ENCODE measurements around the gene TMUB1. TPM values are rescaled to one million over a fixed set of nuclear protein-coding genes. Genes with fewer than 3 reads are reported as not detected.

The TMUB1 gene
- total RNA-seq, 4 donors from 2014 or later: 33.7 to 78.7 (median 44.2) TPM

- no peak for DNase-seq
- 93 to 94% methylated on average over 37 to 38 of the region's 38 CpGs for WGBS, 2 donors
- Histone ChIP-seq H3K27ac (no peak overlapping the region), H3K9me3 (no peaks in the 10 kb centered on the region), H3K36me3 (peaks cover 38 to 50% of the 10 kb centered on the region in 2 donors), H3K4me3 (replicated peaks in 1 of 3) (no peak overlapping the region), H3K4me1 (peaks cover 15 to 17% of the 10 kb centered on the region in 2 donors), H3K27me3 (no peaks in the 10 kb centered on the region)
- intact Hi-C loops (cut with DNase I): no loop called here
- TF ChIP-seq CTCF (IDR thresholded peaks at IDR 0.05) (no peak), POLR2A (IDR thresholded peaks at IDR 0.05) (no peak)
Observed at GRCh38 chr7:151118108-151119054, 35.1 kb upstream of the TMUB1 start.

GRCh38 chr7:151117565-151117964 lies 34.3 kb upstream of the TMUB1 start:
- no peak for TF ChIP-seq CTCF (IDR thresholded peaks at IDR 0.05)
- TF ChIP-seq POLR2A (IDR thresholded peaks at IDR 0.05): no peak
- no peak for DNase-seq
- H3K9me3 ChIP-seq: no peaks in the 10 kb centered on the region
- H3K27ac ChIP-seq: no peak overlapping the region
- no peaks in the 10 kb centered on the region for H3K27me3 ChIP-seq
- intact Hi-C loops (cut with DNase I): no loop called here
- peaks cover 38 to 43% of the 10 kb centered on the region in 2 donors for H3K36me3 ChIP-seq
- H3K4me1 ChIP-seq: peaks cover 15 to 17% of the 10 kb centered on the region in 2 donors
- 94 to 97% methylated on average over 11 of the region's 12 CpGs for WGBS, 2 donors
- H3K4me3 ChIP-seq (replicated peaks in 1 of 3): no peak overlapping the region

GRCh38 chr7:151116603-151117440 lies 33.5 kb upstream of the TMUB1 start:
- WGBS, 2 donors: 88 to 94% methylated on average over 22 to 25 of the region's 27 CpGs

GRCh38 chr7:151115836-151116418 lies 32.6 kb upstream of the TMUB1 start:
- peak overlapping the region in 2 of 3 donors; percentile 18 to 31 for H3K4me3 ChIP-seq (replicated peaks in 1 of 3)
- peaks cover 15 to 21% of the 10 kb centered on the region in 2 donors for H3K4me1 ChIP-seq
- H3K27me3 ChIP-seq: no peaks in the 10 kb centered on the region
- peak overlapping the region; percentile 60 to 75 (median 66) for H3K27ac ChIP-seq
- 43 to 55% methylated on average over 13 of the region's 14 CpGs for WGBS, 2 donors
- DNase-seq: peak; percentile 94
- H3K9me3 ChIP-seq: no peaks in the 10 kb centered on the region
- TF ChIP-seq POLR2A (IDR thresholded peaks at IDR 0.05) (peak; percentile 40 to 90), CTCF (IDR thresholded peaks at IDR 0.05) (no peak)
- peaks cover 29 to 34% of the 10 kb centered on the region in 2 donors for H3K36me3 ChIP-seq
- intact Hi-C loops (cut with DNase I): no loop called here

More at GRCh38 chr7:151116603-151117440, 33.5 kb upstream of the TMUB1 start:
- TF ChIP-seq POLR2A (IDR thresholded peaks at IDR 0.05) (no peak), CTCF (IDR thresholded peaks at IDR 0.05) (no peak)
- H3K27me3 ChIP-seq: no peaks in the 10 kb centered on the region
- intact Hi-C loops (cut with DNase I): no loop called here
- H3K9me3 ChIP-seq: no peaks in the 10 kb centered on the region
- peak; percentile 21 to 23 for DNase-seq
- H3K36me3 ChIP-seq: peaks cover 38% of the 10 kb centered on the region in 2 donors
- H3K4me3 ChIP-seq (replicated peaks in 1 of 3): no peak overlapping the region
- H3K4me1 ChIP-seq: peaks cover 15 to 17% of the 10 kb centered on the region in 2 donors
- H3K27ac ChIP-seq: peak overlapping the region; percentile 60 to 75 (median 66)

All from thyroid gland (tissue), 4 donors.